ENCODE data around the gene CHRD.

The CHRD gene

GRCh38 chr3:184348057-184348382 lies 31.8 kb upstream of the CHRD start:
- TF ChIP-seq CTCF (IDR thresholded peaks at IDR 0.05; ENCODE audit: low read depth, low read length): no peak
- H3K4me3 ChIP-seq (ENCODE audit: low read depth, low read length): no peak overlapping the region

DNA sequence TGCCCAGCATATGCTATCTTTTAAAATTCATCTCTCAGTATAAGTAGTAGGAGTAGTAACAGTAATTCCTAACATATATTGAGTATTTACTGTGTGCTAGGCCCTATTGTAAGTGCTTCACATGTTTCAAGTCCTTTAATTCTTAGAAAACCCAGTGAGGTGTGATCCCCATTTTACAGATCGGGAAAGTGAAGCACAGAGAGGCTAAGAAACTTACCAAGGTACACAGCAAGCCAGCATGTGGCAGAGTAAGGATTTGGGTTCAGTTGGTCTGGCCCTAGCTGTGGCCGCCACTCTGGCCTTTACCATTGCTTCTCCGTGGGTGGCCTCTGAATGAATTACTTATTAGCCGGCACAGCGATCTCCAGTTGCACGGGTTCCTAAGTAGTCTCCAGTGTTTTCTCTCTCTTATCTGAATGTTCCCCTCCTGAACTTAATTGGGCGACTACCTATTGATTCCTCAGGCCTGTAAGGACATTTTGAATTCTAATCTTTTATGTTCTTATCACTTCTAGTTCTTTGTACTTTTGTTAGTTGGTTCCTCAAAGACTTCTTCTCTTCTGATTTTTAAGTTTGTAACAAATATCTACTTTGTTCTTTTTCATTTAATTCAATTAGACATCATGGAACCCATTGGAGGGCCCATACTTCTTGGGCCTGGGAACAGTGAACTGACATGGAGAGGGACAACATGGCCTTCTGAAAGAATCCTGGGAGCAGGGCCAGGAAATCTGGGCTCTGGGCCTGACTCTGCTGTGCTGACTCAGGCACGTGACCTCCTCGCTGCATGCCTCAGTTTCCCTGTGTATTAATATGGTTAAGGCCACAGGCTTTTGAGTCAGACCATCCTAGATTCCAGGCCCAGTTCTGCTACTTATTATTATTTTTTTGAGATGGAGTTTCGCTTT lies 30.0 kb upstream of the CHRD start:
- H3K4me3 ChIP-seq (ENCODE audit: low read depth, low read length): no peak overlapping the region
- TF ChIP-seq CTCF (IDR thresholded peaks at IDR 0.05; ENCODE audit: low read depth, low read length): no peak

DNA sequence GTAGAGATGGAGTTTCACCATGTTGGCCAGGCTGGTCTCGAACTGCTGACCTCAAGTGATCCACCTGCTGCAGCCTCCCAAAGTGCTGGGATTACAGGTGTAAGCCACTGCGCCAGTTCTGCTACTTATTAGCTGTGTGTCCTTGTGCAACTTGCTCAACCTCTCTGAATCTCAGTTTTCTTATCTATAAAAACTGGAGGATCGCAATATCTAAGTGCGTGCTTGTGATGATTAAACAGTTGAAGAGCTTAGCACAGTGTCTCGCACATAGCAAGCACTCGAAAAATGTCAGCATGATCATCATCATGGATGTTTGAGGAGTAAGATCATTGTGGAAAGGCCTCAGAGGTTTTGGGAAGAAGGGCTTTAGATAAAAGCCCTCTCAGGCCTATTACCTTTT lies 29.2 kb upstream of the CHRD start:
- no peak overlapping the region for H3K4me3 ChIP-seq (ENCODE audit: low read depth, low read length)
- no peak for TF ChIP-seq CTCF (IDR thresholded peaks at IDR 0.05; ENCODE audit: low read depth, low read length)

GRCh38 chr3:184351511-184352148 lies 28.2 kb upstream of the CHRD start:
- TF ChIP-seq CTCF (IDR thresholded peaks at IDR 0.05; ENCODE audit: low read depth, low read length): no peak
- H3K4me3 ChIP-seq (ENCODE audit: low read depth, low read length): no peak overlapping the region

- no peak overlapping the region for H3K4me3 ChIP-seq (ENCODE audit: low read depth, low read length)
- TF ChIP-seq CTCF (IDR thresholded peaks at IDR 0.05; ENCODE audit: low read depth, low read length): no peak
These were observed 27.6 kb upstream of the CHRD start for GRCh38 chr3:184352149-184352785.

DNA sequence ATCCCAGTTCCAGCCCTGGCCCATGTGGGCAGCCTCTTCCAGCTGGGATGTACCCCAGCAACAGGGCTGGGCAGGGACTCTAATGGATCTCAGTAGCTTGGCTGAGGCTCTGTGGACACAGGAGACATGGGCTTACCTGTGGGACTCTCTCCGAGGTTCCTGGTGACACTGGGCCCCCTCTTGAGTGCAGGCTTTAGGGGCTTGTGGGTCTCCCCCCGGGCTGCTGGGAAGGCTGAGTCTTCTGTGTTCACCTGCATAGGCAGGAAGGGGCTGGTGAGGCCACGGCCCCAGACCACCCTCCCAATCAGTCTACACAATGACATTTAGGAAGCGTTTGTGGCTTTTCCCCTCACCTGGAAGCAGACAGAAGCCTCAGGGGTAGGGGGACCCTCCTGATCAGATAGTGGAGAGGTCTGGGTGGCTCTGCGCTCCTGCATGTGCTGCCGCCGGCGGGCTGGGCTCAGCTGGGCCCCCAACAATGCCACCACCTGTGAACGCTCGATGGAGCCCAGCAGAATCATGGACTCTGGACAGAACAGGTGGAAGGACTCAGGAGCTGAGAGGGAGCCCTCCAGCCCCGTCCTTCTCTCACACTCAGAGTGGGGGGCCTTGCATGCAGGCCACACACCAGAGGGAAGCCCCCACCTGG lies 26.8 kb upstream of the CHRD start:
- no peak for TF ChIP-seq CTCF (IDR thresholded peaks at IDR 0.05; ENCODE audit: low read depth, low read length)
- H3K4me3 ChIP-seq (ENCODE audit: low read depth, low read length): no peak overlapping the region
